Peyer's patch (tissue), 4 donors: ENCODE measurements around the gene UGCG.

Experiments
- CTCF ChIP-seq, 6 experiments: fragments of 450-650 bp in 4 of 6; fragments of 200-600 bp in 2 of 6; sonication (generic) in 1 of 6; IDR thresholded peaks; one replicate each; pipeline ENCODE4 v1.5.1; 2017 to 2019; ENCODE audit warnings: antibody characterized with exemption in 6 of 6, mild to moderate bottlenecking in 3 of 6, moderate library complexity in 1 of 6
- POLR2A ChIP-seq, 2 donors: fragments of 450-650 bp; IDR thresholded peaks; one replicate each; pipeline ENCODE4 v1.5.1; 2017; ENCODE audit warnings: antibody characterized with exemption in 2 of 2, mild to moderate bottlenecking in 2 of 2, moderate library complexity in 2 of 2

GRCh38 chr9:111961575-111961974, 65.0 kb downstream of the UGCG start:
- TF ChIP-seq POLR2A (IDR thresholded peaks at IDR 0.05) (no peak), CTCF (IDR thresholded peaks at IDR 0.05) (peak in 2 of 6 experiments; percentile 6 to 11)
